PC-3 (cell line): ENCODE data around the gene FERMT3. TPM values are rescaled to one million over a fixed set of nuclear protein-coding genes. Genes with fewer than 3 reads are reported as not detected.

Experiments
- ATAC-seq: fragments of 200-7000 bp; cut with Tn5 transposase; 2 replicates; pipeline ENCODE4 v1.9.1; 2020; ENCODE audit warnings: mild to moderate bottlenecking, moderate library complexity
- Bru-seq: library from RNA; stranded (reverse); fragments of 400-500 nt; gene quantifications from one replicate; lab custom pipeline; 2021; lab: Mats Ljungman, UMichigan
- BruChase-seq, 2 experiments: library from RNA; stranded (reverse); fragments of 400-500 nt; gene quantifications; one replicate each; lab custom pipeline; 2021; lab: Mats Ljungman, UMichigan
- BruUV-seq: library from RNA; stranded (reverse); fragments of 400-500 nt; replicated peaks from 2 replicates; lab custom pipeline; 2021; lab: Mats Ljungman, UMichigan
- CTCF ChIA-PET: fragments of 300-600 bp; sonication (Branson Sonifier 250); formaldehyde crosslinking; loops from one replicate; lab custom pipeline; 2022; ENCODE audit warnings: antibody characterized with exemption; lab: Charles Lee
- POLR2A ChIA-PET: fragments of 300-600 bp; sonication (Branson Sonifier 250); formaldehyde crosslinking; loops from one replicate; lab custom pipeline; 2022; ENCODE audit warnings: antibody characterized with exemption; ENCODE audit not compliant: unreplicated experiment; lab: Charles Lee
- DNase-seq: peaks from one replicate; pipeline ENCODE4 v3.0.0-alpha.2; 2015
- H2AFZ ChIP-seq: fragments of 300-600 bp; sonication (generic); 2 replicates; pipeline ENCODE4 v1.6.0; 2016; ENCODE audit warnings: antibody characterized with exemption, low read length
- H3F3A ChIP-seq: fragments of 300-600 bp; sonication (generic); one replicate; pipeline ENCODE4 v1.6.0; 2017; ENCODE audit warnings: antibody characterized with exemption, low read length, control low read depth, mild to moderate bottlenecking; ENCODE audit not compliant: unreplicated experiment
- H3K27ac ChIP-seq: fragments of 300-600 bp; sonication (generic); 2 replicates; pipeline ENCODE4 v1.5.1; 2016; ENCODE audit warnings: mild to moderate bottlenecking, low read length
- H3K27me3 ChIP-seq: fragments of 300-600 bp; sonication (generic); 2 replicates; pipeline ENCODE4 v1.6.1; 2016; ENCODE audit warnings: low read length, mixed read lengths
- H3K36me3 ChIP-seq: fragments of 300-600 bp; sonication (generic); 2 replicates; pipeline ENCODE4 v1.6.1; 2016; ENCODE audit warnings: low read depth, mixed run types, low read length, mixed read lengths
- H3K4me1 ChIP-seq: fragments of 300-600 bp; sonication (generic); 2 replicates; pipeline ENCODE4 v1.5.1; 2016; ENCODE audit warnings: low read length; ENCODE audit not compliant: insufficient read depth
- H3K4me2 ChIP-seq: fragments of 300-600 bp; sonication (generic); 2 replicates; pipeline ENCODE4 v1.6.0; 2016; ENCODE audit warnings: low read length
- H3K4me3 ChIP-seq: fragments of 300-600 bp; sonication (generic); 2 replicates; pipeline ENCODE4 v1.5.1; 2016; ENCODE audit warnings: mild to moderate bottlenecking, low read length, mixed read lengths
- H3K79me2 ChIP-seq: fragments of 300-600 bp; sonication (generic); 2 replicates; pipeline ENCODE4 v1.6.1; 2017; ENCODE audit warnings: low read length, mixed read lengths
- H3K9ac ChIP-seq: fragments of 300-600 bp; sonication (generic); 2 replicates; pipeline ENCODE4 v1.6.0; 2016; ENCODE audit warnings: mild to moderate bottlenecking, low read length
- H3K9me2 ChIP-seq: fragments of 300-600 bp; sonication (generic); replicated peaks from 2 replicates; pipeline ENCODE4 v1.6.1; 2016; ENCODE audit warnings: mixed run types, low read length, mixed read lengths
- H3K9me3 ChIP-seq: fragments of 300-600 bp; sonication (generic); 2 replicates; pipeline ENCODE4 v1.6.1; 2016; ENCODE audit warnings: low read length, mixed read lengths
- H4K20me1 ChIP-seq: fragments of 300-600 bp; sonication (generic); 2 replicates; pipeline ENCODE4 v1.6.1; 2016; ENCODE audit warnings: low read length, mixed read lengths
- CTCF ChIP-seq: fragments of 300-600 bp; sonication (generic); conservative IDR thresholded peaks from 2 replicates; pipeline ENCODE4 v1.5.1; 2017; ENCODE audit warnings: antibody characterized with exemption, low read depth, mild to moderate bottlenecking, low read length
- EZH2 ChIP-seq: fragments of 300-600 bp; sonication (generic); IDR thresholded peaks from one replicate; pipeline ENCODE4 v1.6.1; 2017; ENCODE audit warnings: antibody characterized with exemption, mild to moderate bottlenecking, low read length; ENCODE audit not compliant: unreplicated experiment
- EZH2phosphoT487 ChIP-seq: fragments of 300-600 bp; sonication (generic); IDR thresholded peaks from 2 replicates; pipeline ENCODE4 v1.6.1; 2018; ENCODE audit warnings: mild to moderate bottlenecking, antibody characterized with exemption, low read length, borderline replicate concordance
- intact Hi-C: fragments of 100-400 bp; cut with micrococcal nuclease; formaldehyde crosslinking; loops from 2 replicates; pipeline ENCODE4 v1.9.0; 2023
- long read RNA-seq: library from polyadenylated mRNA; unstranded; transcript quantifications from one replicate; pipeline ENCODE4 v2.0.0, GENCODE V29; 2021; ENCODE audit not compliant: unreplicated experiment
- total RNA-seq: library from RNA; depleted of rRNA; stranded (reverse); fragments of >200 nt; gene quantifications from 2 replicates; pipeline ENCODE4 v1.2.3, GENCODE V29; 2014; rRNA removed

Gene FERMT3
- total RNA-seq = 2.1 and 2.4 TPM in 2 replicates
- percentile 42 among the genes with signal in this experiment for Bru-seq, nascent RNA
- BruChase-seq, experiment 1, labeled RNA remaining after a 6-hour chase = percentile 62 among the genes with signal in this experiment
- BruChase-seq, experiment 2, labeled RNA remaining after a 2-hour chase = percentile 64 among the genes with signal in this experiment
- long read RNA-seq, partial matches to known transcripts = 0 of 6 reads
- long read RNA-seq, other reads (novel, unspliced or antisense) = 6 of 6 reads

- H4K20me1 ChIP-seq = peaks cover 7% of the 10 kb centered on the region; the same call in 1 of the 2 replicates
- intact Hi-C loops = no loop called here
- peaks cover 4% of the 10 kb centered on the region for H3F3A ChIP-seq
- ATAC-seq = no peak
- TF ChIP-seq EZH2phosphoT487 (no peak), EZH2 (no peak), CTCF (no peak)
- H3K27ac ChIP-seq = no peak within 1 kb of the TSS
- no peaks in the 10 kb centered on the region for H3K27me3 ChIP-seq
- CTCF ChIA-PET = interaction anchor here (0.7 kb wide), 1 partner anchor 45 kb away, joined by 7 read pairs; no protein-coding TSS in a partner anchor
- DNase-seq = no peak
- no peak within 1 kb of the TSS for H3K9ac ChIP-seq
- H3K36me3 ChIP-seq = peaks cover 48% of the 10 kb centered on the region
- no peak within 1 kb of the TSS for H3K4me2 ChIP-seq
- POLR2A ChIA-PET = no interaction called here
- no peak within 1 kb of the TSS for H3K4me3 ChIP-seq
- H2AFZ ChIP-seq = no peak within 1 kb of the TSS
- no peaks in the 10 kb centered on the region for H3K9me3 ChIP-seq
- H3K79me2 ChIP-seq = no peaks in the 10 kb centered on the region
- no peaks in the 10 kb centered on the region for H3K9me2 ChIP-seq
- H3K4me1 ChIP-seq = 0 out of 2 replicates have a peak, but pooled peaks cover 3% of the 10 kb centered on the region
- BruUV-seq = no TSS peak
Observed at GRCh38 chr11:64206457-64207255, at the start of gene FERMT3. FERMT3 (plus strand) TSS chr11:64206721; CDS start chr11:64207365, 644 bp downstream.

- ATAC-seq (no peak), DNase-seq (no peak)
- no peak overlapping the region for H3K4me2 ChIP-seq
- ChIA-PET POLR2A (no interaction called here), CTCF (no interaction called here)
- H3K9me3 ChIP-seq = no peaks in the 10 kb centered on the region
- no peak overlapping the region for H3K4me3 ChIP-seq
- H3K79me2 ChIP-seq = peaks cover 19% of the 10 kb centered on the region
- TF ChIP-seq CTCF (no peak), EZH2phosphoT487 (no peak), EZH2 (no peak)
- H3K27ac ChIP-seq = no peak overlapping the region
- no peaks in the 10 kb centered on the region for H3F3A ChIP-seq
- no TSS peak for BruUV-seq
- intact Hi-C loops = no loop called here
- H3K4me1 ChIP-seq = no peaks in the 10 kb centered on the region
- no peak overlapping the region for H3K9ac ChIP-seq
- no peaks in the 10 kb centered on the region for H4K20me1 ChIP-seq
- no peak overlapping the region for H2AFZ ChIP-seq
- no peaks in the 10 kb centered on the region for H3K27me3 ChIP-seq
- H3K36me3 ChIP-seq = peaks cover 5% of the 10 kb centered on the region
- H3K9me2 ChIP-seq = no peaks in the 10 kb centered on the region
Observed at GRCh38 chr11:64157631-64158394, 48.7 kb upstream of the FERMT3 start.
